ENCODE measurements around the gene RBBP5.

DNA sequence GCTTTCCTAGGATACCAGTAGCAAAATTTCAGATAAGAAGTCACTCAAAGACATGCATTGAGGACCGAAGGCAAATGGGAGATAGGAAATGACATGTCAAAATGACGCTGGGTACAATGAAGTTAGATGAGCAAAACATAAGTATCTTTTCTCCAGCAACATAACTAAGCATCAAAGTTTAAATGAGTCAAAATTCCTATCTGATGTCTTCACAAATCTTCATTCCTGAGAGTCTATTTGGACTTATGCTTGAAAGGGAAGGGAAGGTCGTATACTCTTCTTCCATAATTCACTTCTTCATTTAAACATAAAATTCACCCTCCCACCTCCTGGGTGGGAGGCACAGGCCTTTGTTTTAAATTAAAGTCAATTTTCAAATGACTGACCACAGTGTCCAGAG is 33.4 kb downstream of the RBBP5 start:
- TF ChIP-seq CTCF (IDR thresholded peaks at IDR 0.05; ENCODE audit: low read length) (no peak), EZH2 (IDR thresholded peaks at IDR 0.05; ENCODE audit: borderline replicate concordance, low read length) (no peak)

Measured in OCI-LY1 (cell line).